IMR-90 (cell line): ENCODE data around the gene IGSF8. TPM values are rescaled to one million over a fixed set of nuclear protein-coding genes. Genes with fewer than 3 reads are reported as not detected.

Experiments
- ATAC-seq: fragments of 200-7000 bp; cut with Tn5 transposase; 2 replicates; pipeline ENCODE4 v1.9.1; 2020; ENCODE audit warnings: low read depth, mild to moderate bottlenecking, moderate library complexity
- BruUV-seq: library from RNA; stranded (reverse); fragments of 400-500 nt; replicated peaks from 2 replicates; lab custom pipeline; 2021; lab: Mats Ljungman, UMichigan
- CTCF ChIA-PET: fragments of 300-600 bp; formaldehyde crosslinking; extraction: SDS; loops from one replicate; lab custom pipeline; 2021; ENCODE audit warnings: antibody characterized with exemption; lab: Yijun Ruan, JAX
- POLR2A ChIA-PET: fragments of 300-600 bp; sonication (Branson Sonifier 250); formaldehyde crosslinking; loops from one replicate; lab custom pipeline; 2022; ENCODE audit warnings: antibody characterized with exemption; ENCODE audit not compliant: unreplicated experiment; lab: Charles Lee
- DNase-seq: peaks from one replicate; pipeline ENCODE4 v3.0.0; 2013
- H2AFZ ChIP-seq: replicated peaks from 2 replicates; pipeline ENCODE3; 2013; ENCODE audit warnings: low read length, mild to moderate bottlenecking; ENCODE audit not compliant: poor library complexity
- H2AK5ac ChIP-seq: 2 replicates; pipeline ENCODE4 v1.6.1; 2013; ENCODE audit warnings: low read depth, low read length, inconsistent platforms
- H2AK9ac ChIP-seq: replicated peaks from 2 replicates; pipeline ENCODE3; 2013; ENCODE audit warnings: mild to moderate bottlenecking, low read depth, low read length, moderate library complexity; ENCODE audit not compliant: poor library complexity
- H2BK120ac ChIP-seq: 2 replicates; pipeline ENCODE4 v1.6.1; 2013; ENCODE audit warnings: low read depth, low read length, inconsistent platforms
- H2BK15ac ChIP-seq: 3 replicates; pipeline ENCODE4 v1.6.1; 2013; ENCODE audit warnings: low read depth, low read length, inconsistent platforms
- H2BK20ac ChIP-seq: 2 replicates; pipeline ENCODE4 v1.6.1; 2013; ENCODE audit warnings: low read depth, mild to moderate bottlenecking, inconsistent platforms, low read length, moderate library complexity
- H2BK5ac ChIP-seq: 2 replicates; pipeline ENCODE4 v1.6.1; 2013; ENCODE audit warnings: mild to moderate bottlenecking, low read depth, low read length, inconsistent platforms; ENCODE audit not compliant: poor library complexity, severe bottlenecking
- H3K14ac ChIP-seq: replicated peaks from 2 replicates; pipeline ENCODE4 v1.6.1; 2013; ENCODE audit warnings: low read depth, low read length, inconsistent platforms
- H3K18ac ChIP-seq: 2 replicates; pipeline ENCODE4 v1.6.1; 2013; ENCODE audit warnings: low read depth, low read length, control low read depth
- H3K23ac ChIP-seq: 2 replicates; pipeline ENCODE4 v1.6.1; 2013; ENCODE audit warnings: low read depth, low read length, inconsistent platforms
- H3K27ac ChIP-seq: 2 replicates; pipeline ENCODE4 v1.5.1; 2013; ENCODE audit warnings: mild to moderate bottlenecking, control low read depth, low read length; ENCODE audit not compliant: insufficient read depth
- H3K27me3 ChIP-seq: 2 replicates; pipeline ENCODE4 v1.6.1; 2013; ENCODE audit warnings: low read length; ENCODE audit not compliant: control insufficient read depth, insufficient read depth
- H3K36me3 ChIP-seq: 2 replicates; pipeline ENCODE4 v1.6.1; 2013; ENCODE audit warnings: low read length, mixed read lengths; ENCODE audit not compliant: control insufficient read depth, insufficient read depth
- H3K4ac ChIP-seq: 2 replicates; pipeline ENCODE4 v1.6.1; 2013; ENCODE audit warnings: low read depth, low read length, inconsistent platforms
- H3K4me1 ChIP-seq: 2 replicates; pipeline ENCODE4 v1.6.1; 2013; ENCODE audit warnings: low read length, mixed read lengths; ENCODE audit not compliant: control insufficient read depth, insufficient read depth
- H3K4me2 ChIP-seq: 2 replicates; pipeline ENCODE4 v1.6.1; 2013; ENCODE audit warnings: low read depth, mild to moderate bottlenecking, control low read depth, low read length, moderate library complexity
- H3K4me3 ChIP-seq: 2 replicates; pipeline ENCODE4 v1.5.1; 2013; ENCODE audit warnings: low read depth, mild to moderate bottlenecking, control low read depth, low read length, moderate library complexity; ENCODE audit not compliant: insufficient read depth
- H3K56ac ChIP-seq: 2 replicates; pipeline ENCODE4 v1.6.1; 2013; ENCODE audit warnings: low read length, inconsistent platforms; ENCODE audit not compliant: insufficient read depth; ENCODE audit errors: extremely low read depth
- H3K79me1 ChIP-seq, 2 experiments: 2 replicates each; pipeline ENCODE4 v1.6.1; 2013; ENCODE audit warnings: low read length in 2 of 2, inconsistent platforms in 1 of 2, low read depth in 1 of 2
- H3K9ac ChIP-seq: 2 replicates; pipeline ENCODE4 v1.6.1; 2013; ENCODE audit warnings: low read depth, low read length, control low read depth
- H3K9me1 ChIP-seq: 2 replicates; pipeline ENCODE4 v1.6.1; 2013; ENCODE audit warnings: low read length, inconsistent platforms; ENCODE audit not compliant: insufficient read depth
- H3K9me3 ChIP-seq: 2 replicates; pipeline ENCODE4 v1.6.1; 2013; ENCODE audit warnings: low read length; ENCODE audit not compliant: control insufficient read depth, insufficient read depth
- H4K20me1 ChIP-seq: 2 replicates; pipeline ENCODE4 v1.6.1; 2013; ENCODE audit warnings: low read length, inconsistent platforms; ENCODE audit not compliant: insufficient read depth
- H4K5ac ChIP-seq: 2 replicates; pipeline ENCODE4 v1.6.1; 2013; ENCODE audit warnings: mild to moderate bottlenecking, low read depth, low read length, control low read depth
- H4K8ac ChIP-seq, 2 experiments: 2 replicates each; pipeline ENCODE4 v1.6.1; 2013; ENCODE audit warnings: low read depth in 2 of 2, low read length in 2 of 2, control low read depth in 1 of 2, inconsistent platforms in 1 of 2
- H4K91ac ChIP-seq: 2 replicates; pipeline ENCODE4 v1.6.1; 2013; ENCODE audit warnings: low read depth, low read length, inconsistent platforms; ENCODE audit not compliant: insufficient read depth
- BHLHE40 ChIP-seq: fragments of 150-350 bp; IDR thresholded peaks from 2 replicates; pipeline ENCODE4 v1.6.1; 2016; ENCODE audit warnings: mild to moderate bottlenecking, low read depth, low read length
- CEBPB ChIP-seq: IDR thresholded peaks from 2 replicates; pipeline ENCODE4 v1.6.1; 2012; ENCODE audit warnings: low read depth, low read length, improper control_type of control experiment
- MAZ ChIP-seq: IDR thresholded peaks from 2 replicates; pipeline ENCODE4 v1.6.1; 2012; ENCODE audit warnings: low read depth, mild to moderate bottlenecking, low read length, improper control_type of control experiment, moderate library complexity, borderline replicate concordance
- POLR2A ChIP-seq: IDR thresholded peaks from 2 replicates; pipeline ENCODE4 v1.6.1; 2012; ENCODE audit warnings: mild to moderate bottlenecking, low read depth, low read length
- RCOR1 ChIP-seq: IDR thresholded peaks from 2 replicates; pipeline ENCODE4 v1.6.1; 2012; ENCODE audit warnings: mild to moderate bottlenecking, low read length, improper control_type of control experiment; ENCODE audit not compliant: insufficient replicate concordance
- SMC3 ChIP-seq: fragments of 150-350 bp; IDR thresholded peaks from 2 replicates; pipeline ENCODE4 v1.6.1; 2016; ENCODE audit warnings: low read depth, mild to moderate bottlenecking, antibody characterized with exemption, low read length, moderate library complexity
- WGBS, 2 experiments: methylation state at CpG; one replicate each; pipeline versions ENCODE4 v1.1.5 to v1.1.7; 2013; ENCODE audit warnings: missing lambda C conversion rate in 2 of 2; ENCODE audit not compliant: insufficient read length in 1 of 2; ENCODE audit errors: extremely low coverage in 2 of 2; 5-methylcytosine and 5-hydroxymethylcytosine counted together
- dilution Hi-C: fragments of 300-500 bp; cut with HindIII; formaldehyde crosslinking; loops from one replicate; pipeline ENCODE4 v1.14.3; 2018; ENCODE audit warnings: low sequenced_read_pairs; ENCODE audit not compliant: unreplicated experiment
- in situ Hi-C: fragments of 300-500 bp; cut with MboI; formaldehyde crosslinking; loops from 3 replicates; pipeline ENCODE4 v1.14.3; 2019; ENCODE audit warnings: low sequenced_read_pairs, inconsistent platforms, mixed read lengths
- intact Hi-C: fragments of 100-400 bp; cut with micrococcal nuclease; formaldehyde crosslinking; loops from 2 replicates; pipeline ENCODE4 v1.10.0; 2022
- polyA plus RNA-seq, 3 experiments: library from polyadenylated mRNA; depleted of rRNA; stranded (reverse); fragments of >200 nt; gene quantifications; 2 replicates each; pipeline ENCODE4 v1.2.3, GENCODE V29; 2012; ENCODE audit warnings: low replicate concordance in 1 of 3
- total RNA-seq: library from RNA; depleted of rRNA; stranded (reverse); fragments of >200 nt; gene quantifications from 2 replicates; pipeline ENCODE4 v1.2.3, GENCODE V29; 2012
- TF ChIP-seq, protein P1 (sequence below): fragments of 150-350 bp; IDR thresholded peaks from 2 replicates; pipeline ENCODE4 v1.6.1; 2017; ENCODE audit warnings: mild to moderate bottlenecking, antibody characterized with exemption, low read length, low read depth
- TF ChIP-seq, protein P2 (sequence below): conservative IDR thresholded peaks from 2 replicates; pipeline ENCODE4 v1.5.1; 2012; ENCODE audit warnings: mild to moderate bottlenecking, low read depth, low read length, improper control_type of control experiment

The IGSF8 gene
- total and polyA plus RNA-seq, 2 of the 4 experiments (the other 2 are of a cell fraction) = 8.8 to 25.2 TPM

DNA sequence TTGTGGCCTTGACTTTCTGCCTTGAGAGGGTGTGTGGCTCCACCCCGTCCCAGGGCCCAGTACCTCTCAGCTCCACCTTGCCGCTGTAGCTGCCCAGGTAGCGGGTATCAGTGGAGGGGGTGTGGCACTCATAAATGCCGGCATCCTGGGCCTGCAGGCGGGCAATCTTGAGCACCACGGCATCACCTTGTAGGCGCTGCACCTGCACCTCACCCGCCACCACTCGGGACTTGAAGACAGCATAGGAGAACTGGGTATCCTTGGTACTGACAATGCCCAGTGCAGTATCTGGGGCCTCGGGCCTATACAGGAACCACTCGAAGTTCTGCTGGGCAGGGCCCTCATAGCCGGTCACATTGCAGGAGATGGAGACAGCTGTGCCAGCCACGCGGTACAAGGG, 3.6 kb downstream of the IGSF8 start (continued):
- TF ChIP-seq, protein P1, sequence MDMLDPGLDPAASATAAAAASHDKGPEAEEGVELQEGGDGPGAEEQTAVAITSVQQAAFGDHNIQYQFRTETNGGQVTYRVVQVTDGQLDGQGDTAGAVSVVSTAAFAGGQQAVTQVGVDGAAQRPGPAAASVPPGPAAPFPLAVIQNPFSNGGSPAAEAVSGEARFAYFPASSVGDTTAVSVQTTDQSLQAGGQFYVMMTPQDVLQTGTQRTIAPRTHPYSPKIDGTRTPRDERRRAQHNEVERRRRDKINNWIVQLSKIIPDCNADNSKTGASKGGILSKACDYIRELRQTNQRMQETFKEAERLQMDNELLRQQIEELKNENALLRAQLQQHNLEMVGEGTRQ = no peak
- TF ChIP-seq POLR2A (no peak), RCOR1 (no peak), CEBPB (no peak)

DNA sequence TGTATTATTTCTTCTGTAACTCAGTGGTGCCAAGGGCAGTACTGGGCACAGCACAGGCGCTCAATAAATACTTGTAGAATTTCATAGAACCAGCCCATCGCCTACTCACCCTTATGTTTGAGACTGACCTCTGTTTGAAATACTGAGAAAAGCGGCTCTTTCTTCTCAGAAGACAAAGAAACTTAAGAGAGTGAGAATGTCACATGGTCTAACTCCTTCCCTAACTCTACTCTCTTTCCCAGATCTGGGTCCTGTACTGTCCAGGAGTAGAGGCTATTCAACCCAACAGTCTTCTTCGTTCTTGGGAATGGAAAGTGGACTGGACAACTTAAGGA, 4.2 kb downstream of the IGSF8 start:
- H3K9ac ChIP-seq = no peak overlapping the region
- no peaks in the 10 kb centered on the region for H3K27me3 ChIP-seq
- peaks cover 6% of the 10 kb centered on the region for H3K4me1 ChIP-seq
- no peak overlapping the region for H4K91ac ChIP-seq
- peaks cover 6% of the 10 kb centered on the region; the same call in 1 of the 2 replicates for H3K36me3 ChIP-seq
- no peaks in the 10 kb centered on the region for H3K9me3 ChIP-seq
- BruUV-seq = no TSS peak
- no peaks in the 10 kb centered on the region for H3K9me1 ChIP-seq
- no peak overlapping the region for H2AFZ ChIP-seq
- H3K4me3 ChIP-seq = no peak overlapping the region
- H3K14ac ChIP-seq = no peak overlapping the region
- no peak overlapping the region for H3K4me2 ChIP-seq
- H2BK5ac ChIP-seq = no peak overlapping the region
- no peak overlapping the region for H3K4ac ChIP-seq
- no peak overlapping the region for H4K5ac ChIP-seq
- no peak overlapping the region for H2BK15ac ChIP-seq
- CTCF ChIA-PET = no interaction called here
- H4K20me1 ChIP-seq = 0 out of 2 replicates have a peak, but pooled peaks cover 5% of the 10 kb centered on the region
- H2AK9ac ChIP-seq = no peak overlapping the region
- no peak overlapping the region for H2BK20ac ChIP-seq
- in situ Hi-C loops (loop anchor here (10.0 kb wide), 1 partner anchor 261 kb away; no protein-coding TSS in a partner anchor), dilution Hi-C loops (no loop called here), intact Hi-C loops (no loop called here)
- H3K27ac ChIP-seq = no peak overlapping the region
- no peak overlapping the region for H3K56ac ChIP-seq
- TF ChIP-seq SMC3 (no peak), MAZ (no peak), BHLHE40 (no peak)
- TF ChIP-seq, protein P2, sequence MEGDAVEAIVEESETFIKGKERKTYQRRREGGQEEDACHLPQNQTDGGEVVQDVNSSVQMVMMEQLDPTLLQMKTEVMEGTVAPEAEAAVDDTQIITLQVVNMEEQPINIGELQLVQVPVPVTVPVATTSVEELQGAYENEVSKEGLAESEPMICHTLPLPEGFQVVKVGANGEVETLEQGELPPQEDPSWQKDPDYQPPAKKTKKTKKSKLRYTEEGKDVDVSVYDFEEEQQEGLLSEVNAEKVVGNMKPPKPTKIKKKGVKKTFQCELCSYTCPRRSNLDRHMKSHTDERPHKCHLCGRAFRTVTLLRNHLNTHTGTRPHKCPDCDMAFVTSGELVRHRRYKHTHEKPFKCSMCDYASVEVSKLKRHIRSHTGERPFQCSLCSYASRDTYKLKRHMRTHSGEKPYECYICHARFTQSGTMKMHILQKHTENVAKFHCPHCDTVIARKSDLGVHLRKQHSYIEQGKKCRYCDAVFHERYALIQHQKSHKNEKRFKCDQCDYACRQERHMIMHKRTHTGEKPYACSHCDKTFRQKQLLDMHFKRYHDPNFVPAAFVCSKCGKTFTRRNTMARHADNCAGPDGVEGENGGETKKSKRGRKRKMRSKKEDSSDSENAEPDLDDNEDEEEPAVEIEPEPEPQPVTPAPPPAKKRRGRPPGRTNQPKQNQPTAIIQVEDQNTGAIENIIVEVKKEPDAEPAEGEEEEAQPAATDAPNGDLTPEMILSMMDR = no peak
- no CpG with 5 or more reads among the region's 4 CpGs for WGBS, 2 experiments
- no peak for DNase-seq
- H3K79me1 ChIP-seq = peaks cover 0 to 20% of the 10 kb centered on the region in 2 experiments; a peak in 3 of 4 replicates
- no peak for ATAC-seq
- H3K18ac ChIP-seq = no peak overlapping the region
- no peak overlapping the region for H4K8ac ChIP-seq
- H2BK120ac ChIP-seq = no peak overlapping the region
- no peak overlapping the region for H3K23ac ChIP-seq
- POLR2A ChIA-PET = no interaction called here
- H2AK5ac ChIP-seq = no peak overlapping the region
